MCF 10A (cell line): ENCODE data around the gene TJP2. TPM values are rescaled to one million over a fixed set of nuclear protein-coding genes. Genes with fewer than 3 reads are reported as not detected.

Source experiments
- BruUV-seq: library from RNA; stranded (reverse); fragments of 400-500 nt; replicated peaks from 2 replicates; lab custom pipeline; 2021; lab: Mats Ljungman, UMichigan
- CTCF ChIA-PET: fragments of 300-600 bp; sonication (Branson Sonifier 250); formaldehyde crosslinking; extraction: SDS; loops from one replicate; lab custom pipeline; 2021; ENCODE audit warnings: antibody characterized with exemption, inconsistent platforms; lab: Yijun Ruan, JAX
- POLR2A ChIA-PET: fragments of 300-600, 350-650 bp; sonication (Branson Sonifier 250); formaldehyde crosslinking; extraction: SDS; loops from one replicate; lab custom pipeline; 2020; ENCODE audit warnings: antibody characterized with exemption, inconsistent platforms; lab: Yijun Ruan, JAX
- DNase-seq: peaks from one replicate; pipeline ENCODE4 v3.0.0-alpha.2; 2018; ENCODE audit not compliant: unreplicated experiment
- H3K27ac Mint-ChIP-seq: one replicate; pipeline ENCODE4 v1.8.0; 2022; ENCODE audit warnings: mild to moderate bottlenecking, low read depth, mixed read lengths; ENCODE audit not compliant: unreplicated experiment
- H3K27me3 Mint-ChIP-seq: one replicate; pipeline ENCODE4 v1.8.0; 2022; ENCODE audit warnings: mixed read lengths; ENCODE audit not compliant: insufficient read depth, unreplicated experiment
- H3K36me3 Mint-ChIP-seq: one replicate; pipeline ENCODE4 v1.8.0; 2022; ENCODE audit warnings: mild to moderate bottlenecking, moderate library complexity, mixed read lengths; ENCODE audit not compliant: insufficient read depth, unreplicated experiment
- H3K4me1 Mint-ChIP-seq: one replicate; pipeline ENCODE4 v1.8.0; 2022; ENCODE audit warnings: mixed read lengths; ENCODE audit not compliant: insufficient read depth, unreplicated experiment
- H3K4me3 Mint-ChIP-seq: one replicate; pipeline ENCODE4 v1.8.0; 2022; ENCODE audit warnings: mild to moderate bottlenecking, moderate library complexity, mixed read lengths; ENCODE audit not compliant: unreplicated experiment
- H3K9me3 Mint-ChIP-seq: one replicate; pipeline ENCODE4 v1.8.0; 2022; ENCODE audit warnings: mixed read lengths; ENCODE audit not compliant: unreplicated experiment
- intact Hi-C: fragments of 100-400 bp; cut with micrococcal nuclease; formaldehyde crosslinking; loops from 2 replicates; pipeline ENCODE4 v1.14.1; 2022
- total RNA-seq: library from RNA; stranded (reverse); gene quantifications from 2 replicates; pipeline ENCODE4 v1.2.3, GENCODE V29; 2022
- TF ChIP-seq, protein P1 (sequence below): fragments of 200-600 bp; IDR thresholded peaks from one replicate; pipeline ENCODE4 v1.8.0; 2022; ENCODE audit warnings: antibody characterized with exemption, mild to moderate bottlenecking; ENCODE audit not compliant: unreplicated experiment

TJP2 gene
- total RNA-seq, 1 experiment from 2014 or later: 52.2 TPM

DNA sequence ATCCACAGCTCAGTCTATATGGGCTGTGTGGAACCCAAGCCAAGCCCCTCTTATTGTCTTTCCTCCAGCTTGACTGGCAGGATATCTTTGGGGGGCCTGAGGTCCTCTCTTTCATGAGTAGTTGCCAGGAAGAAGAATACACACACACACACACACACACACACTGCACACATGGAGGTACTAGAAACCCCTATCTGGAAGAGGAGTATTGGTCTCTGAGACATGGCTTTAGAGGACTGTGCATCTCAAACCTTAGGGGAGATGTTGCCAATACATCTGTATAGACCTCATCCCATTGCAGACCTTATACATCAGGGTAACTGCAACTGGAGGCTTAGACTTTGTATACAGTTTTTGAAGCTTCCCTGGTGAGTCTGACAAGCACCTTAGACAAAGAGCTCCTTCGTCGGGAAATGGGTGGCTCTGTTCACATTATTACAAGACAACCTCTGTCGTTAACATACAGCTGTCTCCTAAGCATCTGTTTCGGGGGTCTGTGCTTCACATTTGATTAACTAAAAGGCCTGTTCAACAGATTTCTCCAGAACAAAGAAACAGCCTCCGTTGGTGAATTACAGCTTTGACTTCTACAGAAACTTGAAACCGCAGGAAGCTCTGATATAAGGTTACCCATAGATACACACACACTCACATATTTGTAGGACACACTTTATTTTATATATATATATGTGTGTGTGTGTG, 145.4 kb downstream of the TJP2 start:
- DNase-seq: no peak
- POLR2A ChIA-PET: interaction anchor here (0.8 to 0.9 kb wide), 2 partner anchors 16 to 22 kb away, joined by 3 read pairs; no protein-coding TSS in a partner anchor
- Mint-ChIP-seq H3K4me1 (no peaks in the 10 kb centered on the region), H3K27me3 (no peaks in the 10 kb centered on the region), H3K36me3 (no peaks in the 10 kb centered on the region), H3K27ac (no peak overlapping the region), H3K4me3 (no peak overlapping the region), H3K9me3 (no peaks in the 10 kb centered on the region)
- TF ChIP-seq, protein P1, sequence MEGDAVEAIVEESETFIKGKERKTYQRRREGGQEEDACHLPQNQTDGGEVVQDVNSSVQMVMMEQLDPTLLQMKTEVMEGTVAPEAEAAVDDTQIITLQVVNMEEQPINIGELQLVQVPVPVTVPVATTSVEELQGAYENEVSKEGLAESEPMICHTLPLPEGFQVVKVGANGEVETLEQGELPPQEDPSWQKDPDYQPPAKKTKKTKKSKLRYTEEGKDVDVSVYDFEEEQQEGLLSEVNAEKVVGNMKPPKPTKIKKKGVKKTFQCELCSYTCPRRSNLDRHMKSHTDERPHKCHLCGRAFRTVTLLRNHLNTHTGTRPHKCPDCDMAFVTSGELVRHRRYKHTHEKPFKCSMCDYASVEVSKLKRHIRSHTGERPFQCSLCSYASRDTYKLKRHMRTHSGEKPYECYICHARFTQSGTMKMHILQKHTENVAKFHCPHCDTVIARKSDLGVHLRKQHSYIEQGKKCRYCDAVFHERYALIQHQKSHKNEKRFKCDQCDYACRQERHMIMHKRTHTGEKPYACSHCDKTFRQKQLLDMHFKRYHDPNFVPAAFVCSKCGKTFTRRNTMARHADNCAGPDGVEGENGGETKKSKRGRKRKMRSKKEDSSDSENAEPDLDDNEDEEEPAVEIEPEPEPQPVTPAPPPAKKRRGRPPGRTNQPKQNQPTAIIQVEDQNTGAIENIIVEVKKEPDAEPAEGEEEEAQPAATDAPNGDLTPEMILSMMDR: no peak
- intact Hi-C loops: no loop called here
- CTCF ChIA-PET: interaction anchor here (0.6 to 2.0 kb wide), 2 partner anchors 9 to 11 kb away, joined by 3 to 5 read pairs; no protein-coding TSS in a partner anchor
- no TSS peak for BruUV-seq

DNA sequence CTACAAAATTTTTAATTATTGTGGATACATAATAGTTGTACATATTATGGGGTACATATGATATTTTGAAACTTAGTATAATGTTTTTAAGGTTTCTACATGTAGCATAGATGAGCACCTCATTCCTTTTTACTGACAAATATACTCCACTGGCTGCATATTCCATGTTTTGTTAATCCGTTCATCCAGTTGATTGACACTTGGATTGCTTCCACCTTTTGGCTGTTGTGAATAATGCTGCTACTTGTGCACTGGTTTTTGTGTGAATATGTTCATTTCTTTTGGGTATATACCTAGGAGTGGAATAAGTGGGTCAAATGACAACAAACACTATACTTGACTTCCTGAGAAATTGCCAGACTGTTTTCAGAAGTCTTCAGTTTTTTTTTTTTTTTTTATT, 148.2 kb downstream of the TJP2 start:
- Mint-ChIP-seq H3K9me3 (no peaks in the 10 kb centered on the region), H3K27ac (no peak overlapping the region), H3K36me3 (no peaks in the 10 kb centered on the region), H3K27me3 (peaks cover 20% of the 10 kb centered on the region), H3K4me3 (no peak overlapping the region), H3K4me1 (no peaks in the 10 kb centered on the region)
- POLR2A ChIA-PET: interaction anchor here (0.7 kb wide), 1 partner anchor 22 kb away, joined by 3 read pairs; no protein-coding TSS in a partner anchor
- intact Hi-C loops: no loop called here
- CTCF ChIA-PET: interaction anchor here (0.7 to 1.2 kb wide), 2 partner anchors 12 to 27 kb away, joined by 5 to 7 read pairs; no protein-coding TSS in a partner anchor
- TF ChIP-seq, protein P1: no peak
- no TSS peak for BruUV-seq
- peak; percentile 10 for DNase-seq

DNA sequence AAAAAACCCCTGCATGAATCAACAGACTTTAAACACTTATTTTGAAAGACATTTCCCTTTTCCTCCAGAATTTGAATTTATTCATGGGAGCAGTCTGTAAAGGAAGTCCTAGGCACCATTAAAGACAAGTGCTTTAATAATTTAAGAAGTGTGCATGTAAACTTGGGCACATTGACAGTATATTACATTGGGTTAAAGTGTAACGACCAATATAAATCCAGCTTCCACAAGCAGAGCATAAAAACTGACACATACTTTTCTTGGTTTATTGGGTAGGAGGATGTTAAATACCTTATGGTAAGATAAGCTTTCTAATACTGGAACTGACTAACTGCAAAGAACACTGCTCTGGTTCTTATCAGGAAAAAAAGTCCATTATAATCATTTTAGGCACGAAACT, 149.8 kb downstream of the TJP2 start:
- POLR2A ChIA-PET: no interaction called here
- H3K27me3 Mint-ChIP-seq: peaks cover 37% of the 10 kb centered on the region
- intact Hi-C loops: no loop called here
- DNase-seq: no peak
- no TSS peak for BruUV-seq
- H3K4me3 Mint-ChIP-seq: no peak overlapping the region
- no peaks in the 10 kb centered on the region for H3K9me3 Mint-ChIP-seq
- TF ChIP-seq, protein P1: no peak
- CTCF ChIA-PET: interaction anchor here (0.6 to 1.0 kb wide), 8 partner anchors 63 to 756 kb away, joined by 3 to 5 read pairs (median 3); no protein-coding TSS in a partner anchor
- H3K27ac Mint-ChIP-seq: no peak overlapping the region
- no peaks in the 10 kb centered on the region for H3K36me3 Mint-ChIP-seq
- H3K4me1 Mint-ChIP-seq: no peaks in the 10 kb centered on the region

Other genes with a start within 250 kb of the TJP2 start
- gene PRKACG, start 160.2 kb upstream of the TJP2 start, total RNA-seq: not detected in 2 replicates
- 18.4 and 31.6 TPM in 2 replicates for gene FXN, start 138.5 kb upstream of the TJP2 start, total RNA-seq
- gene ENTREP1, start 150.9 kb downstream of the TJP2 start, total RNA-seq: 0.35 and 0.74 TPM in 2 replicates